ENCODE results near the gene STXBP1. TPM values are rescaled to one million over a fixed set of nuclear protein-coding genes. Genes with fewer than 3 reads are reported as not detected.

Gene STXBP1
- total and polyA plus RNA-seq, 2 donors (not counting 3 experiments of a cell fraction or from before 2014, with no cell fraction given), result 18.8 to 51.3 TPM

DNA sequence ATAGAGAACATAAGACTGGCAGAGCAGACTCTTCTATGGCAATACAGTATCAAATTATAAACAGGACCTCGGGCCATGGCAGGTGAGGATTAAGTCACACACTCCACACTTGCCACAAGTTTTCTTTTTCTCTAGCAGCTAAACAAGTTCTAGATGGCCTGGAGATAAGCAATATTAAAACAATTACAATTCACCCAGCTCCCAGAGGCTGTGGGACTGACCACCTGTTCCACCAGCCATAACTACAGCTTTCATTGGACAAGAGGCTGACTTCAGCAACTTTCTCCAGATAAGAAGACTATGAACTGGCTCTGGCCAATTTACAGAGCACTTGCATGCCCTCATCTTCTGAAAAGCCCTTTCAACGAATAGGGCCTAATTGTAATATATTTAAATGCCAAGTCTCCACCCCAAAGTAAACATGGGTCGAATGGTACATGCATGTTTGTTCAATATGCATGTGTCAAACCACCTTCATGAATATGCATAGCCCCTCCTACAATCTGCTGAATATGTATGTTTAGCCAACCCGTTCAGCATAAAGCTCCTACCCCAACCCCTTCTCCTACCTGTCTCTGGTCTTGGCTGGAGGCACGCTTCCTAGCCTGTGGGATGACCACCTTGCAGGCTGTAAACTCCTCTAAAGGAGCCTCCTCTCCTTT lies 88.6 kb downstream of the STXBP1 start:
- Histone ChIP-seq H3K9ac (replicated peaks; ENCODE audit: extremely low read depth, insufficient read depth, low read length) (no peak overlapping the region), H4K20me1 (replicated peaks; ENCODE audit: control insufficient read depth, extremely low read depth, insufficient read depth, low read length) (no peaks in the 10 kb centered on the region), H3K36me3 (ENCODE audit: control insufficient read depth in 2 of 2, extremely low read depth in 1 of 2, insufficient read depth in 2 of 2, low read length in 2 of 2) (no peaks in the 10 kb centered on the region), H2AFZ (ENCODE audit: low read depth, low read length) (no peak overlapping the region), H3K9me3 (replicated peaks; ENCODE audit: control insufficient read depth, insufficient read depth, low read length) (no peaks in the 10 kb centered on the region), H3K79me2 (ENCODE audit: control insufficient read depth, insufficient read depth, low read length) (no peaks in the 10 kb centered on the region), H3K4me3 (replicated peaks in 1 of 3; ENCODE audit: insufficient read depth in 1 of 3, low read depth in 1 of 3, low read length in 3 of 3) (no peak overlapping the region), H3K27ac (ENCODE audit: insufficient read depth, low read depth, low read length) (no peak overlapping the region), H3K4me1 (ENCODE audit: control insufficient read depth, extremely low read depth, insufficient read depth, low read length) (no peaks in the 10 kb centered on the region), H3K27me3 (ENCODE audit: control insufficient read depth in 2 of 2, insufficient read depth in 2 of 2, low read length in 2 of 2) (no peaks in the 10 kb centered on the region), H3K9me1 (replicated peaks; ENCODE audit: control insufficient read depth, extremely low read depth, insufficient read depth, low read length) (no peaks in the 10 kb centered on the region), H3K4me2 (ENCODE audit: insufficient read depth, low read length) (no peak overlapping the region)
- POLR2A ChIA-PET, result interaction anchor here (0.6 kb wide), 1 partner anchor 39 kb away, joined by 3 read pairs; no protein-coding TSS in a partner anchor
- dilution Hi-C loops (cut with MboI; ENCODE audit: extremely low pct_ligation_motif_present, low sequenced_read_pairs) (no loop called here), intact Hi-C loops (cut with micrococcal nuclease) (no loop called here)
- no TSS peak for BruUV-seq (replicated peaks)
- TF ChIP-seq, protein P1, sequence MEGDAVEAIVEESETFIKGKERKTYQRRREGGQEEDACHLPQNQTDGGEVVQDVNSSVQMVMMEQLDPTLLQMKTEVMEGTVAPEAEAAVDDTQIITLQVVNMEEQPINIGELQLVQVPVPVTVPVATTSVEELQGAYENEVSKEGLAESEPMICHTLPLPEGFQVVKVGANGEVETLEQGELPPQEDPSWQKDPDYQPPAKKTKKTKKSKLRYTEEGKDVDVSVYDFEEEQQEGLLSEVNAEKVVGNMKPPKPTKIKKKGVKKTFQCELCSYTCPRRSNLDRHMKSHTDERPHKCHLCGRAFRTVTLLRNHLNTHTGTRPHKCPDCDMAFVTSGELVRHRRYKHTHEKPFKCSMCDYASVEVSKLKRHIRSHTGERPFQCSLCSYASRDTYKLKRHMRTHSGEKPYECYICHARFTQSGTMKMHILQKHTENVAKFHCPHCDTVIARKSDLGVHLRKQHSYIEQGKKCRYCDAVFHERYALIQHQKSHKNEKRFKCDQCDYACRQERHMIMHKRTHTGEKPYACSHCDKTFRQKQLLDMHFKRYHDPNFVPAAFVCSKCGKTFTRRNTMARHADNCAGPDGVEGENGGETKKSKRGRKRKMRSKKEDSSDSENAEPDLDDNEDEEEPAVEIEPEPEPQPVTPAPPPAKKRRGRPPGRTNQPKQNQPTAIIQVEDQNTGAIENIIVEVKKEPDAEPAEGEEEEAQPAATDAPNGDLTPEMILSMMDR (IDR thresholded peaks at IDR 0.05; ENCODE audit: extremely low read depth in 1 of 2, insufficient read depth in 1 of 2, low read depth in 1 of 2, low read length in 2 of 2), result no peak
- no peak for TF ChIP-seq GATA2 (IDR thresholded peaks at IDR 0.05; ENCODE audit: insufficient read depth, insufficient read length, low read depth, low read length)
- TF ChIP-seq FOS (IDR thresholded peaks at IDR 0.05; ENCODE audit: borderline replicate concordance, insufficient read depth, low read length), result no peak
- TF ChIP-seq POLR2A (IDR thresholded peaks at IDR 0.05; ENCODE audit: low read depth, low read length), result no peak
- CTCF ChIA-PET, result interaction anchor here (1.0 kb wide), 1 partner anchor 175 kb away, joined by 3 read pairs; no protein-coding TSS in a partner anchor
- DNase-seq (ENCODE audit: low read depth, low spot score), result no peak
- FAIRE-seq, result no peak

Measured in endothelial cell of umbilical vein (primary cell).